Caco-2 (cell line): ENCODE results near the gene DPH1. TPM values are rescaled to one million over a fixed set of nuclear protein-coding genes. Genes with fewer than 3 reads are reported as not detected.

Source experiments
- BruUV-seq: library from RNA; stranded (reverse); fragments of 400-500 nt; replicated peaks from 2 replicates; lab custom pipeline; 2021; lab: Mats Ljungman, UMichigan
- CTCF ChIA-PET: fragments of 300-600 bp; sonication (Branson Sonifier 250); formaldehyde crosslinking; loops from one replicate; lab custom pipeline; 2022; ENCODE audit warnings: antibody characterized with exemption; lab: Charles Lee
- POLR2A ChIA-PET: fragments of 300-600 bp; sonication (Branson Sonifier 250); formaldehyde crosslinking; loops from one replicate; lab custom pipeline; 2022; ENCODE audit warnings: antibody characterized with exemption; lab: Charles Lee
- DNase-seq, 2 experiments: peaks; one replicate each; pipeline versions ENCODE4 v3.0.0 to v3.0.0-alpha.2; 2020 to 2022
- H3K27me3 ChIP-seq: replicated peaks from 2 replicates; pipeline ENCODE4 v1.6.0; 2011; ENCODE audit warnings: low read length; ENCODE audit not compliant: control insufficient read depth, insufficient read depth
- H3K36me3 ChIP-seq: 2 replicates; pipeline ENCODE4 v1.5.1; 2011; ENCODE audit warnings: low read length; ENCODE audit not compliant: control insufficient read depth, insufficient read depth
- H3K4me1 ChIP-seq: fragments of 250-450 bp; sonication (Bioruptor Pico); 2 replicates; pipeline ENCODE4 v1.5.1; 2020; ENCODE audit warnings: mild to moderate bottlenecking
- H3K4me3 ChIP-seq: 2 replicates; pipeline ENCODE4 v1.5.1; 2011; ENCODE audit warnings: low read depth, mild to moderate bottlenecking, control low read depth, low read length
- H3K9me3 ChIP-seq: fragments of 250-450 bp; sonication (Bioruptor Pico); 2 replicates; pipeline ENCODE4 v1.5.1; 2020; ENCODE audit warnings: mild to moderate bottlenecking, moderate library complexity
- H3K27ac Mint-ChIP-seq: one replicate; pipeline ENCODE4 v1.8.0; 2022; ENCODE audit warnings: mixed read lengths; ENCODE audit not compliant: unreplicated experiment
- H3K27me3 Mint-ChIP-seq: one replicate; pipeline ENCODE4 v1.8.0; 2022; ENCODE audit warnings: mixed read lengths; ENCODE audit not compliant: insufficient read depth, unreplicated experiment
- H3K36me3 Mint-ChIP-seq: one replicate; pipeline ENCODE4 v1.8.0; 2022; ENCODE audit warnings: mild to moderate bottlenecking, mixed read lengths; ENCODE audit not compliant: insufficient read depth, unreplicated experiment
- H3K4me1 Mint-ChIP-seq: one replicate; pipeline ENCODE4 v1.8.0; 2022; ENCODE audit warnings: low read depth, mixed read lengths; ENCODE audit not compliant: unreplicated experiment
- H3K4me3 Mint-ChIP-seq: one replicate; pipeline ENCODE4 v1.8.0; 2022; ENCODE audit warnings: mild to moderate bottlenecking, moderate library complexity, mixed read lengths; ENCODE audit not compliant: unreplicated experiment
- H3K9me3 Mint-ChIP-seq: one replicate; pipeline ENCODE4 v1.8.0; 2022; ENCODE audit warnings: mixed read lengths; ENCODE audit not compliant: unreplicated experiment
- CTCF ChIP-seq, 2 experiments: fragments of 200-600 bp in 1 of 2; IDR thresholded peaks; 1 replicate in 1 of 2; 2 replicates in 1 of 2; pipeline versions ENCODE4 v1.5.1 to v1.8.0; 2011 to 2022; ENCODE audit warnings: antibody characterized with exemption in 1 of 2, control low read depth in 1 of 2, inconsistent platforms in 1 of 2, low read depth in 1 of 2, low read length in 1 of 2, mild to moderate bottlenecking in 1 of 2, moderate library complexity in 1 of 2; ENCODE audit not compliant: insufficient read depth in 1 of 2, severe bottlenecking in 1 of 2, unreplicated experiment in 1 of 2
- intact Hi-C: fragments of 100-400 bp; cut with micrococcal nuclease; formaldehyde crosslinking; loops from one replicate; pipeline ENCODE4 v1.10.0; 2022; ENCODE audit not compliant: unreplicated experiment
- total RNA-seq: library from RNA; stranded (reverse); gene quantifications from 2 replicates; pipeline ENCODE4 v1.2.3, GENCODE V29; 2022

Gene DPH1
- total RNA-seq, 1 experiment from 2014 or later, result 52.0 TPM

GRCh38 chr17:2054512-2055291 is 24.7 kb downstream of the DPH1 start, which contains the start of gene HIC1:
HIC1 (plus strand) TSS chr17:2055103; CDS start chr17:2056691, 1,588 bp downstream.
- H3K27me3 Mint-ChIP-seq, result peaks cover 12% of the 10 kb centered on the region
- peaks cover 23% of the 10 kb centered on the region for H3K36me3 Mint-ChIP-seq
- BruUV-seq, result no TSS peak
- no peaks in the 10 kb centered on the region for H3K27me3 ChIP-seq
- H3K9me3 ChIP-seq, result no peaks in the 10 kb centered on the region
- peak; percentile 73 to 88 for DNase-seq
- POLR2A ChIA-PET, result interaction anchor here (0.5 to 0.8 kb wide), 2 partner anchors 282 to 289 kb away, joined by 3 read pairs; partner anchors contain the start of gene TSR1
- intact Hi-C loops, result loop anchor here (5.0 to 10.0 kb wide), 3 partner anchors 118 to 298 kb away; no protein-coding TSS in a partner anchor
- peaks cover 5% of the 10 kb centered on the region for H3K4me1 ChIP-seq
- peak within 1 kb of the TSS; percentile 76 for H3K4me3 Mint-ChIP-seq
- H3K4me3 ChIP-seq, result peak within 1 kb of the TSS; percentile 73
- no peaks in the 10 kb centered on the region for H3K4me1 Mint-ChIP-seq
- no peaks in the 10 kb centered on the region for H3K36me3 ChIP-seq
- no peaks in the 10 kb centered on the region for H3K9me3 Mint-ChIP-seq
- CTCF ChIA-PET, result interaction anchor here (0.5 to 3.7 kb wide), 18 partner anchors 9 to 732 kb away, joined by 3 to 57 read pairs (median 3); no protein-coding TSS in a partner anchor
- TF ChIP-seq CTCF (IDR thresholded peaks at IDR 0.05; ENCODE audit: insufficient read depth in 1 of 2, low read depth in 1 of 2, low read length in 1 of 2, severe bottlenecking in 1 of 2, unreplicated experiment in 1 of 2), result peak; percentile 63 to 96
- H3K27ac Mint-ChIP-seq, result no peak within 1 kb of the TSS

DNA sequence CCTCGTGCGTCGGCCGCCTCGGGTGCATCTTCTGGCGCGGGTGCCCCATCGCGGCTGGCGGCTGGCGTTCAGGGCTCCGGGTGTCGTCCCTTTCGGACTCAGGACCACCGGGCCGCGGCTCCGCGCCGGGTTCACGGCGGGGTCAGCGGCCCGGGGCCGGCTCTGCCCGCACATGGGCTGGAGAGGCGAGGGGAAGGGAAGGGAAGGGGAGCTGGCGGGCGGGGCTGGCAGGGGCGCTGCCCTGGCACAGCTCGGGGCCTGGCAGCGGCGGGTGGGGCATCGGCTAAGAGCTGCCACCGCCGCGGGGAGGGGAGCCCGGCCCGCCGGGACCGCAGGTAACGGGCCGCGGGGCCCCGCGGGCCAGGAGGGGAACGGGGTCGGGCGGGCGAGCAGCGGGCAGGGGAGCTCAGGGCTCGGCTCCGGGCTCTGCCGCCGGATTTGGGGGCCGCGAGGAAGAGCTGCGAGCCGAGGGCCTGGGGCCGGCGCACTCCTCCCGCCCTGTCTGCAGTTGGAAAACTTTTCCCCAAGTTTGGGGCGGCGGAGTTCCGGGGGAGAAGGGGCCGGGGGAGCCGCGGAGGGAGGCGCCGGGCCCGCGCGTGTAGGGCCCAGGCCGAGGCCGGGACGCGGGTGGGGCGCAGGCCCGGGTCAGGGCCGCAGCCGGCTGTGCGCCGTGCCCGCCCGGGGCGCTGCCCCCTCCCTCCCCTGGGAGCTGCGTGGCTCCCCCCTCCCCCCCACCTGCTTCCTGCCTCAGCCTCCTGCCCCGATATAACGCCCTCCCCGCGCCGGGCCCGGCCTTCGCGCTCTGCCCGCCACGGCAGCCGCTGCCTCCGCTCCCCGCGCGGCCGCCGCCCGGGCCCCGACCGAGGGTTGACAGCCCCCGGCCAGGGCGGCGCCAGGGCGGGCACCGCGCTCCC is 25.6 kb downstream of the DPH1 start:
- Histone ChIP-seq H3K4me1 (peaks cover 5% of the 10 kb centered on the region), H3K4me3 (peak overlapping the region; percentile 73), H3K27me3 (no peaks in the 10 kb centered on the region), H3K36me3 (no peaks in the 10 kb centered on the region), H3K9me3 (no peaks in the 10 kb centered on the region)
- no peak for TF ChIP-seq CTCF (IDR thresholded peaks at IDR 0.05; ENCODE audit: insufficient read depth in 1 of 2, low read depth in 1 of 2, low read length in 1 of 2, severe bottlenecking in 1 of 2, unreplicated experiment in 1 of 2)
- Mint-ChIP-seq H3K9me3 (no peaks in the 10 kb centered on the region), H3K4me1 (no peaks in the 10 kb centered on the region), H3K27me3 (peaks cover 12% of the 10 kb centered on the region), H3K4me3 (peak overlapping the region; percentile 76), H3K27ac (no peak overlapping the region), H3K36me3 (peaks cover 23% of the 10 kb centered on the region)
- DNase-seq, result no peak
- no TSS peak for BruUV-seq
- intact Hi-C loops, result loop anchor here (10.0 kb wide), 1 partner anchor 229 kb away; no protein-coding TSS in a partner anchor
- POLR2A ChIA-PET, result no interaction called here
- CTCF ChIA-PET, result interaction anchor here (0.6 to 3.7 kb wide), 10 partner anchors 27 to 360 kb away, joined by 3 to 57 read pairs (median 4); no protein-coding TSS in a partner anchor
